Neural progenitor cell (in vitro differentiated cells): ENCODE results near the gene RNF31.

Experiments
- EZH2 ChIP-seq: fragments of 200-600 bp; sonication (generic); IDR thresholded peaks from 2 replicates; pipeline ENCODE4 v1.6.1; 2017; ENCODE audit warnings: antibody characterized with exemption, mild to moderate bottlenecking, moderate library complexity
- TF ChIP-seq, protein P1 (sequence below): fragments of 200-600 bp; sonication (generic); IDR thresholded peaks from 2 replicates; pipeline ENCODE4 v1.5.1; 2017; ENCODE audit warnings: antibody characterized with exemption, mild to moderate bottlenecking

DNA sequence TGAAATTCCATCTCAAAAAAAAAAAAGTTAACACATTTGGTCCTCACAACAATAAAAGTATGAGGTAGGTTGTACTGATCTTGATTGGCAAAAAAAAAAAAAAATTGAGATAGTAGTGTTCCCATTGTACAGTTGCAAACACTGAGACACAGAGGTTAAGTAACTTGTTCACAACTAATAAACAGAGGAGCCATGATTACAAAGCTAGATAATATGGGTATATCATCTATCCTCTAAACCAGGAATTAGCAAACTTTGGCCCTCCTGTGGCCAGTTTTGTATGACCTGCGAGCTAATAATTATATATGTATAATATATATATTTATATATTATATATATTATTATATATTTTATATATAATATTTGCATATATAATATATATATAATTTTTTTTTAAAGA is 13.6 kb upstream of the RNF31 start:
- TF ChIP-seq, protein P1, sequence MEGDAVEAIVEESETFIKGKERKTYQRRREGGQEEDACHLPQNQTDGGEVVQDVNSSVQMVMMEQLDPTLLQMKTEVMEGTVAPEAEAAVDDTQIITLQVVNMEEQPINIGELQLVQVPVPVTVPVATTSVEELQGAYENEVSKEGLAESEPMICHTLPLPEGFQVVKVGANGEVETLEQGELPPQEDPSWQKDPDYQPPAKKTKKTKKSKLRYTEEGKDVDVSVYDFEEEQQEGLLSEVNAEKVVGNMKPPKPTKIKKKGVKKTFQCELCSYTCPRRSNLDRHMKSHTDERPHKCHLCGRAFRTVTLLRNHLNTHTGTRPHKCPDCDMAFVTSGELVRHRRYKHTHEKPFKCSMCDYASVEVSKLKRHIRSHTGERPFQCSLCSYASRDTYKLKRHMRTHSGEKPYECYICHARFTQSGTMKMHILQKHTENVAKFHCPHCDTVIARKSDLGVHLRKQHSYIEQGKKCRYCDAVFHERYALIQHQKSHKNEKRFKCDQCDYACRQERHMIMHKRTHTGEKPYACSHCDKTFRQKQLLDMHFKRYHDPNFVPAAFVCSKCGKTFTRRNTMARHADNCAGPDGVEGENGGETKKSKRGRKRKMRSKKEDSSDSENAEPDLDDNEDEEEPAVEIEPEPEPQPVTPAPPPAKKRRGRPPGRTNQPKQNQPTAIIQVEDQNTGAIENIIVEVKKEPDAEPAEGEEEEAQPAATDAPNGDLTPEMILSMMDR = no peak
- no peak for TF ChIP-seq EZH2
